Psoas muscle (tissue), 8 donors: ENCODE measurements around the gene ST14. TPM values are rescaled to one million over a fixed set of nuclear protein-coding genes. Genes with fewer than 3 reads are reported as not detected.

ENCODE experiments used
- ATAC-seq, 4 donors: fragments of 200-7000 bp; cut with Tn5 transposase; one replicate each; pipeline ENCODE4 v1.9.1; 2020; ENCODE audit warnings: moderate library complexity in 3 of 4, mild to moderate bottlenecking in 2 of 4
- DNase-seq, 2 donors: peaks; one replicate each; pipeline ENCODE4 v3.0.0-alpha.2; 2020
- H3K27ac ChIP-seq: fragments of 200-600 bp; one replicate; pipeline ENCODE4 v1.8.0; 2022
- H3K27me3 ChIP-seq, 3 donors: fragments of 200-600 bp in 1 of 3; one replicate each; pipeline versions ENCODE4 v1.6.1 to v1.8.0; 2013 to 2022; ENCODE audit warnings: low read length in 2 of 3, mild to moderate bottlenecking in 2 of 3, moderate library complexity in 1 of 3; ENCODE audit not compliant: insufficient read depth in 3 of 3
- H3K36me3 ChIP-seq, 2 donors: fragments of 200-600 bp in 1 of 2; one replicate each; pipeline versions ENCODE4 v1.6.1 to v1.8.0; 2013 to 2022; ENCODE audit warnings: low read depth in 1 of 2, mild to moderate bottlenecking in 1 of 2, moderate library complexity in 1 of 2; ENCODE audit not compliant: insufficient read depth in 1 of 2
- H3K4me1 ChIP-seq: fragments of 200-600 bp; one replicate; pipeline ENCODE4 v1.8.0; 2022
- H3K4me3 ChIP-seq: fragments of 200-600 bp; one replicate; pipeline ENCODE4 v1.8.0; 2022; ENCODE audit warnings: mild to moderate bottlenecking
- H3K9me3 ChIP-seq: fragments of 200-600 bp; one replicate; pipeline ENCODE4 v1.8.0; 2022
- CTCF ChIP-seq: fragments of 200-600 bp; IDR thresholded peaks from one replicate; pipeline ENCODE4 v1.8.0; 2022; ENCODE audit warnings: antibody characterized with exemption
- WGBS, 3 donors: extraction: QIAGEN DNeasy Blood & Tissue Kit; methylation state at CpG; one replicate each; pipeline versions ENCODE4 v1.1.6 to v1.1.7; 2013; 5-methylcytosine and 5-hydroxymethylcytosine counted together
- intact Hi-C, 2 donors: fragments of 100-400 bp; cut with DNase I; formaldehyde crosslinking; loops; one replicate each; pipeline versions ENCODE4 v1.11.0 to v1.14.2; 2022
- polyA plus RNA-seq, 3 donors: library from polyadenylated mRNA; stranded (reverse); fragments of 200-250 nt; gene quantifications; one replicate each; pipeline ENCODE4 v1.2.3, GENCODE V29; 2013
- total RNA-seq, 4 donors: library from RNA; stranded (reverse); fragmentation: NEBNext Ultra II Directional in 2 of 4; extraction: Animal tissue kit (Norgen Biotek cat#: 25700) in 2 of 4; gene quantifications; one replicate each; pipeline versions ENCODE4 v1.2.1 to v1.2.4, GENCODE V29; 2021 to 2023
- donor health status: healthy with polysubstance abuse.
- donor health status: DM: no; HTN: no; CAD: no; lungs with moderate emphysema.
- donor health status: Bipolar disorder and iron deficiency.
- donor health status: healthy.
- donor health status: DM: yes; HTN: yes; CAD: no.
- donor health status: DM: no; HTN: no; CAD: no.
- donor health status: DM: no; HTN: no; CAD: no.
- donor health status: DM: yes; HTN: yes; CAD: no.

ST14 gene
- total and polyA plus RNA-seq, 7 donors, result 0.22 to 0.77 (median 0.51) TPM

GRCh38 chr11:130194241-130195023, 34.9 kb downstream of the ST14 start:
- ATAC-seq (no peak), DNase-seq (no peak)
- no peak for TF ChIP-seq CTCF
- Histone ChIP-seq H3K4me1 (no peaks in the 10 kb centered on the region), H3K36me3 (no peaks in the 10 kb centered on the region), H3K4me3 (no peak overlapping the region), H3K9me3 (no peaks in the 10 kb centered on the region), H3K27ac (no peak overlapping the region), H3K27me3 (no peaks in the 10 kb centered on the region)
- WGBS, 3 donors, result 85 to 92% (median 88%) methylated on average over 21 of the region's 21 CpGs
- intact Hi-C loops, result no loop called here

- TF ChIP-seq CTCF, result no peak
Observed at GRCh38 chr11:130197386-130198035, 37.9 kb downstream of the ST14 start.

GRCh38 chr11:130198292-130198691, 38.7 kb downstream of the ST14 start:
- Histone ChIP-seq H3K27ac (no peak overlapping the region), H3K27me3 (no peaks in the 10 kb centered on the region), H3K9me3 (no peaks in the 10 kb centered on the region), H3K36me3 (no peaks in the 10 kb centered on the region), H3K4me1 (no peaks in the 10 kb centered on the region), H3K4me3 (no peak overlapping the region)
- no peak for ATAC-seq
- 84 to 86% (median 85%) methylated on average over 21 to 22 of the region's 22 CpGs for WGBS, 3 donors
- intact Hi-C loops, result no loop called here
- no peak for TF ChIP-seq CTCF
- DNase-seq, result no peak

More at GRCh38 chr11:130197386-130198035, 37.9 kb downstream of the ST14 start:
- Histone ChIP-seq H3K27me3 (no peaks in the 10 kb centered on the region), H3K36me3 (no peaks in the 10 kb centered on the region), H3K4me3 (no peak overlapping the region), H3K4me1 (no peaks in the 10 kb centered on the region), H3K27ac (no peak overlapping the region), H3K9me3 (no peaks in the 10 kb centered on the region)
- intact Hi-C loops, result no loop called here
- no peak for ATAC-seq
- 81 to 92% (median 90%) methylated on average over 23 to 27 of the region's 27 CpGs for WGBS, 3 donors
- DNase-seq, result no peak

- H3K27me3 ChIP-seq, result no peaks in the 10 kb centered on the region
- no peak overlapping the region for H3K4me3 ChIP-seq
- DNase-seq, result no peak
- intact Hi-C loops, result no loop called here
- H3K36me3 ChIP-seq, result no peaks in the 10 kb centered on the region
- H3K9me3 ChIP-seq, result no peaks in the 10 kb centered on the region
- no peak for TF ChIP-seq CTCF
- H3K4me1 ChIP-seq, result no peaks in the 10 kb centered on the region
- WGBS, 3 donors, result 84 to 88% (median 88%) methylated on average over 14 to 15 of the region's 15 CpGs
- H3K27ac ChIP-seq, result no peak overlapping the region
- ATAC-seq, result no peak
Observed at GRCh38 chr11:130198964-130199363, 39.4 kb downstream of the ST14 start.
